Measurements from ENCODE around the gene ZNF25.

The ZNF25 gene

GRCh38 chr10:37960591-37961137 lies 15.8 kb downstream of the ZNF25 start:
- ATAC-seq (ENCODE audit: insufficient read depth, low read depth) (no peak), DNase-seq (no peak)
- Histone ChIP-seq H3K27me3 (ENCODE audit: insufficient read depth, low read length, poor library complexity) (no peaks in the 10 kb centered on the region), H3K27ac (ENCODE audit: low read length) (no peak overlapping the region), H3K36me3 (ENCODE audit: insufficient read depth, low read length) (peaks cover 18% of the 10 kb centered on the region), H3K9me3 (ENCODE audit: insufficient read depth, low read length, severe bottlenecking) (peaks cover 17% of the 10 kb centered on the region), H3K4me1 (ENCODE audit: insufficient read depth, low read length) (no peaks in the 10 kb centered on the region), H3K79me2 (ENCODE audit: insufficient read depth, low read length) (no peaks in the 10 kb centered on the region), H3K4me2 (ENCODE audit: insufficient read depth, low read length) (no peak overlapping the region), H4K20me1 (ENCODE audit: insufficient read depth, low read length) (no peaks in the 10 kb centered on the region), H2AFZ (ENCODE audit: low read depth, low read length) (no peak overlapping the region), H3K9ac (ENCODE audit: low read depth, low read length) (no peak overlapping the region), H3K4me3 (ENCODE audit: low read depth in 1 of 2, low read length in 2 of 2) (no peak overlapping the region)
- TF ChIP-seq EZH2 (IDR thresholded peaks at IDR 0.05; ENCODE audit: borderline replicate concordance, low read depth, low read length, severe bottlenecking) (no peak), CTCF (IDR thresholded peaks at IDR 0.05; ENCODE audit: borderline replicate concordance, extremely low read depth, low read length, poor library complexity, severe bottlenecking) (no peak)

GRCh38 chr10:37957841-37958240 lies 18.6 kb downstream of the ZNF25 start:
- Histone ChIP-seq H3K27me3 (ENCODE audit: insufficient read depth, low read length, poor library complexity) (no peaks in the 10 kb centered on the region), H4K20me1 (ENCODE audit: insufficient read depth, low read length) (no peaks in the 10 kb centered on the region), H2AFZ (ENCODE audit: low read depth, low read length) (no peak overlapping the region), H3K4me2 (ENCODE audit: insufficient read depth, low read length) (no peak overlapping the region), H3K36me3 (ENCODE audit: insufficient read depth, low read length) (peaks cover 28% of the 10 kb centered on the region; the same call in 1 of the 2 replicates), H3K27ac (ENCODE audit: low read length) (no peak overlapping the region), H3K9me3 (ENCODE audit: insufficient read depth, low read length, severe bottlenecking) (no peaks in the 10 kb centered on the region), H3K4me3 (ENCODE audit: low read depth in 1 of 2, low read length in 2 of 2) (no peak overlapping the region), H3K9ac (ENCODE audit: low read depth, low read length) (no peak overlapping the region), H3K4me1 (ENCODE audit: insufficient read depth, low read length) (no peaks in the 10 kb centered on the region), H3K79me2 (ENCODE audit: insufficient read depth, low read length) (no peaks in the 10 kb centered on the region)
- ATAC-seq (ENCODE audit: insufficient read depth, low read depth) (no peak), DNase-seq (no peak)
- no peak for TF ChIP-seq CTCF (IDR thresholded peaks at IDR 0.05; ENCODE audit: borderline replicate concordance, extremely low read depth, low read length, poor library complexity, severe bottlenecking)
- TF ChIP-seq EZH2 (IDR thresholded peaks at IDR 0.05; ENCODE audit: borderline replicate concordance, low read depth, low read length, severe bottlenecking): no peak

GRCh38 chr10:37952926-37953325 lies 23.5 kb downstream of the ZNF25 start:
- H3K36me3 ChIP-seq (ENCODE audit: insufficient read depth, low read length): peaks cover 36% of the 10 kb centered on the region; the same call in 1 of the 2 replicates
- H3K4me3 ChIP-seq (ENCODE audit: low read depth in 1 of 2, low read length in 2 of 2): no peak overlapping the region
- H3K9me3 ChIP-seq (ENCODE audit: insufficient read depth, low read length, severe bottlenecking): no peaks in the 10 kb centered on the region
- H2AFZ ChIP-seq (ENCODE audit: low read depth, low read length): no peak overlapping the region
- DNase-seq: no peak
- H3K9ac ChIP-seq (ENCODE audit: low read depth, low read length): no peak overlapping the region
- H3K27ac ChIP-seq (ENCODE audit: low read length): no peak overlapping the region
- H3K27me3 ChIP-seq (ENCODE audit: insufficient read depth, low read length, poor library complexity): no peaks in the 10 kb centered on the region
- H3K79me2 ChIP-seq (ENCODE audit: insufficient read depth, low read length): no peaks in the 10 kb centered on the region
- no peaks in the 10 kb centered on the region for H3K4me1 ChIP-seq (ENCODE audit: insufficient read depth, low read length)
- TF ChIP-seq EZH2 (IDR thresholded peaks at IDR 0.05; ENCODE audit: borderline replicate concordance, low read depth, low read length, severe bottlenecking): no peak
- no peak for TF ChIP-seq CTCF (IDR thresholded peaks at IDR 0.05; ENCODE audit: borderline replicate concordance, extremely low read depth, low read length, poor library complexity, severe bottlenecking)
- no peaks in the 10 kb centered on the region for H4K20me1 ChIP-seq (ENCODE audit: insufficient read depth, low read length)
- H3K4me2 ChIP-seq (ENCODE audit: insufficient read depth, low read length): no peak overlapping the region
- ATAC-seq (ENCODE audit: insufficient read depth, low read depth): no peak

All from DND-41 (cell line).